Activated gamma-delta T cell treated with Interleukin-2 at 50 U/mL for 16 hours (primary cell): Measurements from ENCODE around the gene HIPK2.
"Not testable (repeated sequence)": the region's sequence is repeated elsewhere in the genome, so short reads cannot be mapped to it uniquely, and the experiment has no call there.

ENCODE experiments used
- DNase-seq: peaks from one replicate; pipeline ENCODE4 v3.0.0-alpha.2; 2020

HIPK2 gene

GRCh38 chr7:139692723-139693122, 85.1 kb downstream of the HIPK2 start:
- DNase-seq, result no peak

GRCh38 chr7:139691253-139691781, 86.5 kb downstream of the HIPK2 start:
- DNase-seq, result no peak

DNA sequence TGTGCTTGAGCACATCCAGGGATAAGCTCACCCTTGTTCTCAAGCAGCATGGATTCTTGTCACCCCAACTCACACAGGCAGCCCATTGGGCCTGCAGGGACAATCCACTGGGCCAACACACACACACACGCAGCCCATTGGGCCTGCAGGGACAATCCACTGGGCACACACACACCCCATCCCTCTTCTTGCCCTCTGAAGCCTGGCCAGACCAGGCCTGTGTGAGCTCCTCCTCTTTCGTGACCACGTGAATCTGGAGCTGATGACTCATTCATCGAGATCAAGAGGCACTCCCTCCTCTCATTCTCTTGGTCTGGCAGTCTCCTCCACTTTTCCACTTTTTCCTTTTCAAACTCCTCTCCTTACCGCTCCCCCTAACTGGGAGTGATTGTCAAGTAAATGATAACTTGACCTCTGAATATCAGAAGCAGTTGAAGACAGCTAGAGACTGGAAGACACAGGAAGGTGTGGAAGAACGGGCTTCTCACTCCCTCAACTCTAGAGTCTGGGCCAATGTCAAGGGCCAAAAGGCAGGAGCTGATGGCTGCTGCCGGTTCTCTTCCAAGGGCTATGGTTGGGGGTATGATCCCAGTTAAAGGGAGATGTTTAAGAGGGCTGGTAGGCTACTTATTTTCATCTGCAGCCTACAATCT, 89.7 kb downstream of the HIPK2 start:
- no peak for DNase-seq

GRCh38 chr7:139687211-139687954, 90.4 kb downstream of the HIPK2 start:
- no peak for DNase-seq

GRCh38 chr7:139683137-139683921, 94.5 kb downstream of the HIPK2 start:
- no peak for DNase-seq

GRCh38 chr7:139682136-139683013, 95.4 kb downstream of the HIPK2 start:
- DNase-seq, result no peak

- no peak for DNase-seq
Measured at GRCh38 chr7:139681812-139682135, 96.0 kb downstream of the HIPK2 start.

DNA sequence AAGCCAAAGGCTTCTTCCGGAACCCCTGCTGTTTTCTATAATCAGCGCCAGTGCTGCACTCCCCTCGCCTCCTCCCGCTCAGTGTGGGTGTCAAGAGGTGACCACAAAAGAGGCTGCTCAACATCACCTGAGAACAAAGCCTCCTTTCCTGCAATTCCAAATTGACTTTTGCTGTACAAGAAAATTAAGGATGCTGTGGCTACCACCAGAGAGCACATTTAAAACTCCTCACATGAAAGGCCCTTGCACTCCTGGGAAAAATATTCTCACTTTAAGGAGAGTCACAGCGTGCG, 96.4 kb downstream of the HIPK2 start:
- DNase-seq, result no peak

GRCh38 chr7:139680676-139681462, 96.9 kb downstream of the HIPK2 start:
- peak; percentile 68 for DNase-seq

GRCh38 chr7:139679731-139680594, 97.8 kb downstream of the HIPK2 start:
- no peak for DNase-seq

DNA sequence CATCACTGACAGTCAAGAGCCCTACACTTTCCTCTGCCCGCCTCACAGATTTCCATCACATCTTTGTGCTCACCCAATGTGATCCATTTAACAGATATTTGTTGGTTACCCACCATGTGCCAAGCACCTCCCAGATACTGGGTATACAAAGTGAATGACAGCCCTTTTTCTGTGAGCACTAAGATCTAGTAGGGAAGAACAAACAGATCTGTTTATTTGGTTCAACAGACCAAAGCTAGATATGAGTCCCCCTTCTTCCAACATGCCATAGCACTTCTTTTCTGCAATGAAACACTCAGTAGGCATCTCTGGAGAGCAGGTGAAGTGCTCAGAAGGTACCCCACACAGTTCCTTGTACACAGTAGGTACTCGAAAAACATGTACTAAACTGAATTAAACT, 101.4 kb downstream of the HIPK2 start:
- no peak for DNase-seq

GRCh38 chr7:139675127-139676125, 102.4 kb downstream of the HIPK2 start:
- no peak for DNase-seq

DNA sequence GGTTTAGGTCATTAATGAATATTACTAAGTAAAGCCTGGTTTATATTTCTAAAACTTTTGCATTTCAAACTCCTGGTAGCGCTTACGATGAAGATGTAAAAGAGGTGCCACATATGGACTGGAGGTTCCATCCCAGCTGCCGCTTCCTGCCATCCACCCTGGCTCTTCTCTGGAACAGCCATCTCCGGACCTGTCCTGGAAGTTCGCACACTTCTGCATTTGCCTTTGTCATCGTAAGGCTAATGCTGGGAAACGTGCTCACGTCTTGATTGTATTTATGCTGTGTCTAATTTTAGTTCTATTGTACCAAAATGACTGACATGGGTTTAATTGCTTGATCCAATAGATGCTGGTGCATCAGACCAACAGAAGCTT, 103.1 kb downstream of the HIPK2 start:
- DNase-seq, result no peak

DNA sequence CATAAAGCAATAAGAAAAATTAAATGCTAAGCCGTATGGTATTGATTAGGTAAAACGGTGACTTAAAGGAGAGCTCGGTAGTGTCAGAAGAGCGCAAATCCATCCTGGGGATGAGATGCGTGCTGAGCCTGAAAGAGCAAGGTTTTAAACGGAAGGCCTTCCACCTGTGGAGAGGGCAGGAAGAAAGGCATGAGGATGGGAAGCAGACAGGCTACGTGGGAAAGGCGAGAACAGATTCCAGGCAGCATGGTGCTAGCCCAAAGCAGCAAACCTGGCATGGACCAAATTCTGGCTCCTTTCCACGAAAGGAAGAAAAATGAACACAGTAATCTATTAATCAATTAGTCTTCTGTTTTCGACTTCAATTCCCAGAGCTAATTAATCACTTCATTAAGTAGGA, 103.5 kb downstream of the HIPK2 start:
- no peak for DNase-seq

GRCh38 chr7:139673762-139674161, 104.0 kb downstream of the HIPK2 start:
- no peak for DNase-seq

- no peak for DNase-seq
Measured at GRCh38 chr7:139673230-139673629, 104.6 kb downstream of the HIPK2 start.

DNA sequence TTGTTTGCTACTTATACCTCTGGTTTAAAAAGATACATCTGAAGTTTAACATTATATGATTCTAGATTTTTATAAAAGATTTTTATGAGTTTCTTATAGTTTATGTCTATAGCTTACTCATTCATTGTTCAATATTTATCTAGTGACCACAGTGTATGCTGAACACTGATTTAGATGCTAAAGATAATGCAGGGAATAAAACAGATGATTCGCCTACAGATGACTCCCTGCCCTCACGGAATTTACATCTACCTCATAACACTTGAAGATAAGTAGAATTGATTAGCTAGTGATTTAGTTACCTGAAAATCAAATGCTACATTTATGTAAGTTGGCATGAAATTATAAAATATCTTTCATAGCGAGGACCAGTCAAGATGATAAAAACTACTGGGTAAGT, 105.8 kb downstream of the HIPK2 start:
- no peak for DNase-seq

GRCh38 chr7:139670662-139671061, 107.1 kb downstream of the HIPK2 start:
- DNase-seq, result not testable (repeated sequence)

DNA sequence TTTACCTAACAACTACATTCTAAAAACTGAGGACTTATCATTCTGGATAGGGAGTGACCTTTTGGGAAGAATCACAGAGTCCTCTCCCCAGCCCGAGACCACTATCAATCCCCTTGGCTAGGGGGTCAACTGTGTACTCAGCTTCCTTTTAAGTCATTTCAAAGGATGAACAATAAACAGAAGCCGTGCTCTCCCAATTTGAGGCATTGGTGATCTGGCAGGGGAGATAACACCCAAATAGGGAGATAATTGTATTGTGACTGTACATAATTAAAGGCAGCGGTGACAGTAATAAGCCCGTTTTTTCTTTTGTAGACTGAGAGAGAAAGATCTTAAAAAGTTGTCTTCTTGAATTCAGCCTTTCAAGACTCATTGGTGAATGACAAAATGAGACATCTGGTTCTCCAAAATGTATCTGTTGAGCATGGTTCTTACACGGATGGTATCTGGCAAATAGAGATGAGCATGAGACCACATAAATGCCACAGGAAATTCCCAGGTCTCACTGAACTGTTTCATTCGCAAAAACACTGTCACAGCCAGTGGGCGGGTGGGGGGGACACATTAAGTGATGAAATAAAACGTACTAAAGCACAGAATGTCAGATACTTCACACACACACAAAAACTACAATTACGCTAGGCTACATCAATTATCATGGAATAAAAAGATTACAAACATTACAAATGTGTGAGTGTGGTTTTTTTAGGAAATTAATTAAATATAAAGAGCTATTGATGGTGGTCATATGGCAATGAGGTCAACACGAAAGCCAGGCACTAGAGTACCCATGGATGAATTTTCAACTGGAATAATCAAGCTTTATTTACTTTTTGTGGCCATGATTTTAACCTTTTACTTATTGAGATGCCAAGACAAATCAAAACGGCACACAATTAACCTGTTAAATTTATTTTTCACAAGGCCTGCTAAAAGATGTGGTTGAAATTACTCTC, 108.4 kb downstream of the HIPK2 start:
- no peak for DNase-seq
